Suprapubic skin (tissue), 4 donors: Measurements from ENCODE around the gene JADE2. TPM values are rescaled to one million over a fixed set of nuclear protein-coding genes. Genes with fewer than 3 reads are reported as not detected.

Source experiments
- DNase-seq, 2 donors: peaks; one replicate each; pipeline ENCODE4 v3.0.0-alpha.2; 2019; ENCODE audit warnings: low spot score in 2 of 2
- H3K27ac ChIP-seq: fragments of 200-600 bp; sonication (generic); one replicate; pipeline ENCODE4 v1.5.1; 2019
- H3K27me3 ChIP-seq: fragments of 200-600 bp; sonication (generic); one replicate; pipeline ENCODE4 v1.5.1; 2019
- H3K36me3 ChIP-seq: fragments of 200-600 bp; sonication (generic); one replicate; pipeline ENCODE4 v1.5.1; 2019
- H3K4me1 ChIP-seq: fragments of 200-600 bp; sonication (generic); one replicate; pipeline ENCODE4 v1.5.1; 2019
- H3K4me3 ChIP-seq: fragments of 200-600 bp; sonication (generic); one replicate; pipeline ENCODE4 v1.5.1; 2019; ENCODE audit warnings: mild to moderate bottlenecking
- H3K9me3 ChIP-seq: fragments of 200-600 bp; sonication (generic); one replicate; pipeline ENCODE4 v1.5.1; 2019
- EP300 ChIP-seq: sonication (generic); formaldehyde crosslinking; IDR thresholded peaks from one replicate; pipeline ENCODE4 v1.6.1; 2017; ENCODE audit warnings: antibody characterized with exemption
- POLR2A ChIP-seq, 2 donors: fragments of 450-650 bp; IDR thresholded peaks; one replicate each; pipeline ENCODE4 v1.6.1; 2017; ENCODE audit warnings: antibody characterized with exemption in 2 of 2, mild to moderate bottlenecking in 2 of 2, moderate library complexity in 2 of 2
- POLR2AphosphoS5 ChIP-seq, 3 donors: sonication (generic); formaldehyde crosslinking; IDR thresholded peaks; one replicate each; pipeline ENCODE4 v1.6.1; 2017; ENCODE audit warnings: antibody characterized with exemption in 3 of 3
- WGBS: methylation state at CpG from one replicate; pipeline ENCODE4 v1.1.5; 2018; 5-methylcytosine and 5-hydroxymethylcytosine counted together
- total RNA-seq, 4 donors: library from RNA; depleted of rRNA; stranded (reverse); fragments of >200 nt; gene quantifications; one replicate each; pipeline ENCODE4 v1.1.0, GENCODE V29; 2016
- TF ChIP-seq, protein P1 (sequence below), 2 donors: fragments of 200-600 bp in 1 of 2; fragments of 450-650 bp in 1 of 2; sonication (generic) in 1 of 2; IDR thresholded peaks; one replicate each; pipeline ENCODE4 v1.5.1; 2016 to 2019; ENCODE audit warnings: antibody characterized with exemption in 2 of 2, mild to moderate bottlenecking in 1 of 2, moderate library complexity in 1 of 2

Gene JADE2
- total RNA-seq, 4 donors from 2014 or later = 31.4 to 62.1 (median 56.6) TPM

DNA sequence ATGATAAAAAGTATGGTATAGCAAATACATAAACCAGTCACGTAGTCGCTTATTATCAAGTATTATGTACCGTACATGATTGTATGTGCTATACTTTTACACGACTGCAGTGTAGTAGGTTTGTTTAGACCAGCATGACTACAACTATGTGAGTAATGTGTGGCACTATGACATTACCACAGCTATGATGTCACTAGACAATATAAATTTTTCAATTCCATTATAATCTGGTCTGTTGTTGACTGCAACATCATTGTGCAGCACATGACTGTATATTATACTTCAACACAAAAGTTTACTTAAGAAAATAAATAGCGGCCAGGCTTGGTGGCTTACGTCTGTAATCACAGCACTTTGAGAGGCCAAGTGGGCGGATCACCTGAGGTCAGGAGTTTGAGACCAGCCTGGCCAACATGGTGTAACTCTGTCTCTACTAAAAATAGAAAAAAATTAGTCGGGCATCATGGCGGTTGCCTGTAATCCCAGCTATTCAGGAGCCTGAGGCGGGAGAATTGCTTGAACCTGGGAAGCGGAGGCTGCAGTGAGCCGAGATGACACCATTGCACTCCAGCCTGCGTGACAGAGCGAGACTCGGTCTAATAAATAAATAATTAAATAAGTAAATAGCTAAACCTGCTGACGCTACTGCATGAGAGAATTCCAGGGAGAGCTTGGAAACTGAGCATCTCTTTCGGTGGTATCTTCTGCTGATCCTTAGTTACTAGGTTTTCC, 24.6 kb upstream of the JADE2 start:
- DNase-seq = peak in 1 of 2 donors; percentile 16
- H3K27me3 ChIP-seq = no peaks in the 10 kb centered on the region
- no peak overlapping the region for H3K4me3 ChIP-seq
- H3K27ac ChIP-seq = no peak overlapping the region
- WGBS = 96% methylated on average over 17 of the region's 17 CpGs
- H3K4me1 ChIP-seq = peaks cover 22% of the 10 kb centered on the region
- H3K9me3 ChIP-seq = no peaks in the 10 kb centered on the region
- TF ChIP-seq POLR2A (IDR thresholded peaks at IDR 0.05) (no peak), POLR2AphosphoS5 (IDR thresholded peaks at IDR 0.05) (no peak), EP300 (no peak)
- TF ChIP-seq, protein P1, sequence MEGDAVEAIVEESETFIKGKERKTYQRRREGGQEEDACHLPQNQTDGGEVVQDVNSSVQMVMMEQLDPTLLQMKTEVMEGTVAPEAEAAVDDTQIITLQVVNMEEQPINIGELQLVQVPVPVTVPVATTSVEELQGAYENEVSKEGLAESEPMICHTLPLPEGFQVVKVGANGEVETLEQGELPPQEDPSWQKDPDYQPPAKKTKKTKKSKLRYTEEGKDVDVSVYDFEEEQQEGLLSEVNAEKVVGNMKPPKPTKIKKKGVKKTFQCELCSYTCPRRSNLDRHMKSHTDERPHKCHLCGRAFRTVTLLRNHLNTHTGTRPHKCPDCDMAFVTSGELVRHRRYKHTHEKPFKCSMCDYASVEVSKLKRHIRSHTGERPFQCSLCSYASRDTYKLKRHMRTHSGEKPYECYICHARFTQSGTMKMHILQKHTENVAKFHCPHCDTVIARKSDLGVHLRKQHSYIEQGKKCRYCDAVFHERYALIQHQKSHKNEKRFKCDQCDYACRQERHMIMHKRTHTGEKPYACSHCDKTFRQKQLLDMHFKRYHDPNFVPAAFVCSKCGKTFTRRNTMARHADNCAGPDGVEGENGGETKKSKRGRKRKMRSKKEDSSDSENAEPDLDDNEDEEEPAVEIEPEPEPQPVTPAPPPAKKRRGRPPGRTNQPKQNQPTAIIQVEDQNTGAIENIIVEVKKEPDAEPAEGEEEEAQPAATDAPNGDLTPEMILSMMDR (IDR thresholded peaks at IDR 0.05) = no peak
- no peaks in the 10 kb centered on the region for H3K36me3 ChIP-seq

DNA sequence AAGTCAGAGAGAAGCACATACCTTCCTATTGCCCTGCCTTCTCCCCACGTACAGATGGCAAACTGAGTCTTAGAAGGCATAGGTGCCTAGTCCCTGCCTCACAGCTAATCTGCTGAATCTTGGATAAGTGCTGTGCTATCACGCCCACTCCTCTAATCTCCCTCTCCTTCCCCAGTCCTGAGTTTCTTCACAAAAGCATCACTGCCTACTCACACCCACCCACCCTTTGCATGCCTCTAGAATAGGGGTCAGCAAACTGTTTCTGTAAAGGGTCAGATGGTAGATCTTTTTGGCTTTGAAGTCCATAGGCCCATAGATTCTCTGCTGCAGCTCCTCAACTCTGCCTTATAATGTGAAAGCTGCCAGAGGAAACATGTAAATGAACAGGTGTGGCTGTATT, 23.2 kb upstream of the JADE2 start:
- WGBS = 74% methylated on average over 2 of the region's 2 CpGs
- no peaks in the 10 kb centered on the region for H3K9me3 ChIP-seq
- no peaks in the 10 kb centered on the region for H3K27me3 ChIP-seq
- H3K36me3 ChIP-seq = no peaks in the 10 kb centered on the region
- no peak overlapping the region for H3K27ac ChIP-seq
- no peak for TF ChIP-seq POLR2AphosphoS5 (IDR thresholded peaks at IDR 0.05)
- no peak for TF ChIP-seq POLR2A (IDR thresholded peaks at IDR 0.05)
- TF ChIP-seq EP300 = no peak
- TF ChIP-seq, protein P1 (IDR thresholded peaks at IDR 0.05) = no peak
- DNase-seq = peak in 1 of 2 donors; percentile 32
- H3K4me1 ChIP-seq = peaks cover 36% of the 10 kb centered on the region
- H3K4me3 ChIP-seq = no peak overlapping the region

DNA sequence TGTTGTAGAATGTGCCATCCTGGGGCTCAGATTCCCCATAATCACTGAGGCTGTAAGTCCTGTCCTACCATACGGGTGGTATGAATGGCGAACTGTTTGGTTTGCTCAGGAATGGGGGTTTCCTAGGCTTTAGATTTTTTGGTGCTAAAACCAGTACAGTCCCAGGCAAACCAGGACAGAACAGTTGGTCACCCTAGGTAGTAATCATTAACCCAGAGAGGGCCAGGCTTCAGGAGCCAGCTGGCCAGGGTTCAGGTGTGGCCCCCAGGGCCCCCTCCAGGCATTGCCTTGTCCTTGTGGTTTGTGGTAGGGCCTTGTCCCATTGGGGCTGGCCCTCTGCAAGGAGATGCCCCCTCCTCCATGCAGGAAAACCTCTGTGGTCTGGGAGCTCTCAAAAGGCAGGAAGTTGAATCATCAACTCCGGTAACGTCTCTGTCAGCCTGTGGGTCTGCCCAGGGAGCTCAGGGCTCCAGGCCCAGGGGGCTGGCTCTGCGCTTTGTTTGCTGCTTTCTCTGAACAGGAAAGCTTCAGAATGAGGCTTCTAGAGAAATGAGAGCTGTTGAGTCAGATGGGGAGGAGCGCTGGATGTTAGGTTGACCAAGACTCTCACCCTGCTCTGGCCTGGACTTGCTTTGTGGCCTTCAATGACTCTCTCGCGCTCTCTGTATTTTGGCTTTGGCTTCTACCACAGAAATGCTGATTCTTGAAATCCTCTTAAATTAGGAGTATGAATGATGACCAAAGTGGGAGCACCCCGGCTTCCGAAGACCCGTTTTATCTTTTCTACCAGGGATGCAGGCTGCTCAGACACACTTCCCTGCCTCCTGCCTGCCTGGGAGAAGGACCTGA, 22.2 kb upstream of the JADE2 start:
- Histone ChIP-seq H3K4me1 (peaks cover 37% of the 10 kb centered on the region), H3K27ac (peak overlapping the region; percentile 72), H3K9me3 (no peaks in the 10 kb centered on the region), H3K36me3 (no peaks in the 10 kb centered on the region), H3K27me3 (no peaks in the 10 kb centered on the region), H3K4me3 (no peak overlapping the region)
- DNase-seq = peak; percentile 82 to 87
- 51% methylated on average over 8 of the region's 11 CpGs for WGBS
- no peak for TF ChIP-seq EP300
- TF ChIP-seq POLR2A (IDR thresholded peaks at IDR 0.05) = no peak
- TF ChIP-seq, protein P1 (IDR thresholded peaks at IDR 0.05) = no peak
- peak in 2 of 3 donors; percentile 20 to 49 for TF ChIP-seq POLR2AphosphoS5 (IDR thresholded peaks at IDR 0.05)

DNA sequence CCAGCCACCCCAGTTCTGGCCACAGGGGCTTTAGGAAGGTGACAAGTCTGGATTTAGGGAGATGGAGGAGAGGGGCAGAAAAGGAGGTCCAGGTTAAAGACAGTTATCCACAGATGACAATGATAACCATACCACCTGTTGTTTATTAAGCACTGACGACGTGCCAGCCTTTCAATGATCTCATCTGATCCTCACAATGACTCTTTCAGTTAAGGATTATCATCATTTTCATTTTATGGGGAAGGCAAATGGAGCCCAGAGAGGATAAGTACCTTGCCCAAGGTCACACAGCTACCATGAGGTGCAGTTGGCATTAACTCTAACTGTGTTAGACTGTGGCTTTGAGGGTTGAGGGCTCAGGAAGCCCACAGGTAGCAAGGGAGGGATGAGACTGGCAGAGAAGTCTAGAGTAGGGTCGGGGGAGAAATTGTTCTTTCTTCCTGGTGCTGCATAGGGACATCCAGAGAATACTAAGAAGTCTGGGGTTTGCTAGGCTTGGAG, 21.5 kb upstream of the JADE2 start:
- no peak for TF ChIP-seq POLR2AphosphoS5 (IDR thresholded peaks at IDR 0.05)
- DNase-seq = peak in 1 of 2 donors; percentile 4
- Histone ChIP-seq H3K4me3 (no peak overlapping the region), H3K9me3 (no peaks in the 10 kb centered on the region), H3K27ac (peak overlapping the region; percentile 72), H3K36me3 (no peaks in the 10 kb centered on the region), H3K27me3 (no peaks in the 10 kb centered on the region), H3K4me1 (peaks cover 37% of the 10 kb centered on the region)
- WGBS = 71% methylated on average over 3 of the region's 3 CpGs

DNA sequence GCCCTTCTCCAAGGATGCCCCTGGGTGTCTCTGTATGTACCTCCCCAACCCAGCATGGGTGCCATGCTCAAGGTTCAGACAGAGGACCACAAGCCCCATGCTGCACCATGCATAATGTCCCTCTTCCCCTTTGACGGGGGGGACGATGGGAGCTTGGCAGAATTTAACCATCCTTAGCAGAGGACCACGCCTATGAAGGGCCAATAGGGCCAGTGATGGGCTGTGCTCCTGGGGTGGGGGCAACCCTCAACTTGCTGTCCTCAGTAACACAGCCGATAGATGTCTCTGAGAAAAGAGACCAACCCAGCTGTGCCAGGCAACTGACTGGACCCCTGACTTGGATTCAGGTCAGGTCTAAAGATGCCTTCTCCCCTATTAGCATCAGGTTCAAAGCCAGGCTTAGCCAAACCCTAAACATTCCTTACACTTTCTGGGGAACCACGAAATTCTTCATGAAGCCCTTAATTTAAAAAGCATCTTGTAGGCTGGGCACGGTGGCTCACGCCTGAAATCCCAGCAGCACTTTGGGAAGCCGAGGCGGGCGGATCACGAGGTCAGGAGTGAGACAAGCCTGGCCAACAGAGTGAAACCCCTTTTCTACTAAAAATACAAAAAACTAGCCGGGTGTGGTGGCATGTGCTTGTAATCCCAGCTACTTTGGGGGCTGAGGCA, 20.7 kb upstream of the JADE2 start:
- Histone ChIP-seq H3K36me3 (no peaks in the 10 kb centered on the region), H3K27ac (no peak overlapping the region), H3K4me3 (no peak overlapping the region), H3K9me3 (no peaks in the 10 kb centered on the region), H3K4me1 (peaks cover 37% of the 10 kb centered on the region), H3K27me3 (no peaks in the 10 kb centered on the region)
- peak in 1 of 2 donors; percentile 74 for DNase-seq
- no peak for TF ChIP-seq POLR2AphosphoS5 (IDR thresholded peaks at IDR 0.05)
- no peak for TF ChIP-seq POLR2A (IDR thresholded peaks at IDR 0.05)
- TF ChIP-seq, protein P1 (IDR thresholded peaks at IDR 0.05) = no peak
- no peak for TF ChIP-seq EP300
- WGBS = 93% methylated on average over 10 of the region's 12 CpGs
